Measurements from ENCODE around the gene SLC16A3.

DNA sequence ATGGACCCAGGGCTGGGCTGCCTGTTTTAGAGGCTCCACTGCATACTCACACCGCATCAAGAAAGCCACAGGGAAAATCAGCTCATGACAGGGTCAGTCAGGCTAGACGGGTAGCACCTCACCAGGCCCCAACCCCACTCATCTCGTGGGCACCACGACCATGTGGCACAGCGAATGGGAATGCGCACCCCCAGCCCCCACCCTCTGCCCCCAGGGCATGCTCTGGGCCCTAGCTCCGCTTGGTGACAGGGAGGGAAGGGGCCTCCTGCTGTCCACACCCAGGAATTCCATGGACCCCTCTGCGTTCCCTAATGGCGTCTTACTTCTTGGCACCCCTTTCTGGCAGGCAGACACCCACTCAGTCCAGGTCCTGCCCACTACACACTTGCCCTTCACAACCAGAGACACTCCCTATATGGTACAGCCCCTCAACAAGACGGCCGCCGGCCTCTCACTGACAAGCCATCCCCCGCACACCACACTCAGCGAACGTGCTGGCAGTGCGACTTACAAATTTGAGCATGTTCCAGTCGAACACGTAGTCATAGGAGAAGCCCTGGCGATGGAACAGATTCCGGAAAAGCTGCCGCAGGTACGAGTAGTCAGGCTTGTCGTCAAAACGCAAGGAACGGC is 22.1 kb downstream of the SLC16A3 start:
- TF ChIP-seq CTCF (IDR thresholded peaks at IDR 0.05) (no peak), POLR2A (IDR thresholded peaks at IDR 0.05) (no peak)

Data from prostate gland (tissue), 2 donors.